ENCODE results near the gene SUSD6.
"Not testable (repeated sequence)": the region's sequence is repeated elsewhere in the genome, so short reads cannot be mapped to it uniquely, and the experiment has no call there.

Gene SUSD6

GRCh38 chr14:69625299-69626131 lies 14.1 kb downstream of the SUSD6 start:
- peak; percentile 70 for DNase-seq

DNA sequence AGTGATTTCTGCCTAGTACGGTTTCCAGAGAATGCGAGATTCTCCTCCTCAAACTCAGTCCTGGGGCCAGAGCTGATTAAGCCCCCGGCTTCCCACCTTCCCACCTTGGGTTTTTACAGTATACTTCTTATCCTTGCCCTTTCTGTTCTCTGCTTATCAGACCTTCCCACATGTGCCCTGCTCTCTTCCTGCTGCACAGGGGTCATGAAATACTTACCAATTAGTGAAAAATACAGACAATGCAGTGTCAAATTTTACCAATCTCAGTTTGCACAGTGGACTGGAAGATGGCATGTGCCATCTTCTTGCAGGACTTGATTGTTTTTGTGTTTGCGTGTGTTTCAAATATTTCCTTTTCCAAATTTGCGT lies 14.7 kb downstream of the SUSD6 start:
- DNase-seq = no peak

DNA sequence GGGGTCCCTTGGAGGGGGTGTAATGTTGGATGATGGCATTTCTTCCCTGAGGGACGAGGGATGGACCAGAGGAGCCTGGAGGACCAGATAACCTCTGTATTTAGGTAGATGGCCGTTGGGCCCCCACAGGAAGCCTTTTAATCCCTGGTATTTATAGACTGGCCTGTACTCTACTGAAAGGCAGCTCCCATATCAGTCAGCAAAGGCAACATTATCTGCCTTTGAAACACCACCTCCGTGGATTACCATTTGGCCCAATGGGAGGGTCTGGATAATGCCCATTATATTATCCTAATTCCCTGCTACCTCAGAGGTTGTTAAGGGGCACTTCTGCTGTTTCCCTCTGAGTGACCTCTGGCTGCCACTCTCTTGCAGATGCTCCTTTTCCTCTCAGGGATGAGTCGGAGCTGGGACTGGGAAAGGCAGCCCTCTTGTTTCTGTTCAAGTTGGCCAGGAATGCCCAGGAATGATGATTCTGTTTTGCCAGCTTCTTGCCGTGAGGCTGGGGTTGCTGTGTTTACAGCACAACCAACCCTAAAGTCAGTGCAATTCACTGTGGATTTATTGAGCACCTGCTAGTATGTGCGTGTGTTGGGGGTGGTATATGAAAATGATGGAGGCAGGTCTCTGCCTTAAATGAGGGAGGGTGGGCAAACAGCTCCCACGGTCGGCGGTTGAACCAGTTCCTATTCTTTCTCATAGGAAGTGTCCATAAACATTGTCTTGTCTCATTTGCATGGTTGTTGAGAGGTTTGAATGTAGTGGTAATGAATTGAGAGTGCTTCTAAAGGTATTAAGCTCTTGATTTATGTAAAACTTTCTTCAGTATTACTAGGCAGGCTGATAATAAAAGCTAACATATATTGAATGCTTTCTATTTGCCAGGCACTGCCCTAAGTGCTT lies 18.1 kb downstream of the SUSD6 start:
- DNase-seq = no peak

GRCh38 chr14:69630360-69630759 lies 19.0 kb downstream of the SUSD6 start:
- no peak for DNase-seq

DNA sequence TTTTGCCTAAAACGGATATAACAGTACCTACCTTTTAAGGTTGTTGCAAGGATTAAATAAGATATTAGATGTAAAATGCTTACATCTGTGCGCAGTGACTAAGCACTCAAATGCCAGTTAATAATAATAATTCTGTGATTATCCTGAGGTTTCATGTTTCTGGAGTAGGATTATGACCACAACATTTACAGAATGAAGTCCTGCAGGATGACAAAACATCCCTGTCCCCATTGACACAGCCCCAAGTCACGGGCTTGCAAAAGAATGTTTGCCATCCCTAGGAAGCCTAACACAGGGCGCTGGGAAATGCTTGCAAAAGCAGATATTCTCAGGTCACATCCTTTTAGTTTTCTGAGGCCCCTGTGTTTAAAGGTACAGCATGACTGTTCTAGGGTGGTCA lies 20.1 kb downstream of the SUSD6 start:
- no peak for DNase-seq

- DNase-seq = no peak
Observed at GRCh38 chr14:69632164-69632563, 20.8 kb downstream of the SUSD6 start.

DNA sequence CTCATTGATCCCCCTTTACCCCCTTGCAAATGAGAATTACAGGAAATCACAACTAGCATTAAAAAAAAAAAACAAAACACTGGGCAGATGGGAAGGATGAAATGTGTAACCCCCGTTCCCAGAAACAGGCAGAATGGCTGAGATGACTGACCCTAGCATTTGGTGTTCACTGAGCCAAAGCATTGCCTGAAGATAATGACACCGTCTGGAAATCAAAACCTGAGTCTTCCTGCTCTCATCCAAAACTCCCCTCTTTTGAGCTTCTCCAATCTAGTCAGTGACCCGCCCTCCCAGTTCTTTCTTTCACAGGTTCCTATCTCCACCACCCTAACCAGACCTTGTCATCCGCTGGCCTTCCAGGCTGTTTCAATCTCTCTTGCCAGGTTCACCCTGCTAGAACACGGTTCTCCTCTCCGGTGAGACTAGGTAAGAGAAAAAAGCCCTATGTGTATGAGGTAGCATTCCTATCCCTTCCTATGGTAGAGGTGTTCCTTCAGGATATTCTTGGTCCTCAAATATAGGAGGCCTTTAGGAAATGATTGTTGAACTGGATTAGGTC lies 21.3 kb downstream of the SUSD6 start:
- DNase-seq = no peak

DNA sequence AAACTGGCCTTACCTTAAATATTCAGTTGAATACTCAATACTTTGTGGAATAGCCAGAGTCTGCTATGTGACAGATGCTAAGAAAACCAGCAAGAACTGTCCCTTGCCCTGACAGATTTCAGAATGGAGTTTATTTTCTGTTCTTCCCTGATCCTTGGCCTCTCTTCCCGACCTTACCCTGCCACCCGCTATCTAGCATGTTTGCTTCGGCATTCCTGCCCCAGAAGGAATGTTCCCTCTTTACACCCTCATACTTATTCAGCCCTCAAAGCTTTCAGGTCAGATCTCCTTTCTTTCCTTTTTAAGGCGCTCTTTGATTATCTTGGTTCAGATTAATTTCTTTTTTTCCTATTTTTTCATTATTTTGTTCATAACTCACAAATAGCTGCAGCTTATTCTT lies 21.8 kb downstream of the SUSD6 start:
- DNase-seq = no peak

DNA sequence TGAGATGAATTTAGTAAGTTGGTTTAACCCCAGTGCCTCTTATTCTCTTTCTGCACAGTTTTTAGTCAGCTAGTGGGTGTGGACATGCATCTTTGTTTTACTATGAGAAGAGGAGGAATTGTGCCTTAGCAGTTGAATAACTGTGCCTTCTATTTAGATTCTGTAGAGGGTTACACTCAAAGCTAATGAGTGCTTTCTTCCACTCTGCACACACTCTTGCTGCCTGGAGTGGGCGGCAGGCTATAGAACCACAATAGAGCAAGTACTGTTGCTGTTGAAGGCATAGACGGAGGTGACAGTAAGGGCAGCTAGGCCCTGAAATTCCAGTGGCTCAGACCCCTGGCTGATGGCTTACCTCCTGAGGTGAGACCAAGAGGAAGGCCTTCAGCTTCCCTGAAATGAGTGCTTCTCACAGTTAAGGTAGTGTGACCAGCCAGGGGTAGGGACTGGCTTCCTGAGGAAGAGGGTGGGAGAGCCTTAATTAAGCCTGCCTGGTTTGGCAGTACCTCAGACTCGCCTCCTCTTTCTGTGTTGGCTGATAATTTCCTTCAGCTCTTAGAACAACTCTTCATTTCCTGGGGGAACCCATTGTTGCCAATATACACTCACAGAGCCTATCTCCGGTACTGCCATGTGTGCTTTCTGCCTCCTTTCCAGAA lies 24.7 kb downstream of the SUSD6 start:
- DNase-seq = no peak

GRCh38 chr14:69636718-69637480 lies 25.5 kb downstream of the SUSD6 start:
- no peak for DNase-seq

DNA sequence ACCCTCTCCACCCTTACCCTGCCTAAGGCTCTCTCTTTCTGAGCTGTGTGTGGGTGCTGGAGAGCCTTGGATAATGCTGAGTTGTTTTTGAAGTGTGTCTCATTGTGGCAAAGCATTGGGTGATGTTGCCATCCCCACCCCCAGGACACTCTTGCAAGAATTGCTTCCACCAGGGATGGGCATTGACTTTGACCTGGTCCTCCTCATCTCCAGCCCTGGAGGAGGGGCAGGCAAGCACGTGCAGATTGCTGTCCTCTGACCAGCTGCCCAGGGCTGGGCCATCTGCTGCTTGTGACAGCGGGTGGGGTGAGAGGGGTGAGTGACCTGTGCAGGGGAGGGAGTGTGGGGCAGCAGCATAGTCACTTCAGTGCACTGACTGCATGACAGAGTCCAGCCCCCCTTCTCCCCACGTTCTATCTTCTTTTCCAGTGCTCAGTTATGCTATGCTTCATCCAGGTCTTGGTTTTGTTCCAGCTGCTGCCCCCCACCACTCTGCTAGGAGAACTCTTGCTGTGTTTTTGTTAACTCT lies 26.2 kb downstream of the SUSD6 start:
- no peak for DNase-seq

- DNase-seq = no peak
Observed at GRCh38 chr14:69640931-69641330, 29.5 kb downstream of the SUSD6 start.

GRCh38 chr14:69642212-69642793 lies 30.9 kb downstream of the SUSD6 start:
- not testable (repeated sequence) for DNase-seq

DNA sequence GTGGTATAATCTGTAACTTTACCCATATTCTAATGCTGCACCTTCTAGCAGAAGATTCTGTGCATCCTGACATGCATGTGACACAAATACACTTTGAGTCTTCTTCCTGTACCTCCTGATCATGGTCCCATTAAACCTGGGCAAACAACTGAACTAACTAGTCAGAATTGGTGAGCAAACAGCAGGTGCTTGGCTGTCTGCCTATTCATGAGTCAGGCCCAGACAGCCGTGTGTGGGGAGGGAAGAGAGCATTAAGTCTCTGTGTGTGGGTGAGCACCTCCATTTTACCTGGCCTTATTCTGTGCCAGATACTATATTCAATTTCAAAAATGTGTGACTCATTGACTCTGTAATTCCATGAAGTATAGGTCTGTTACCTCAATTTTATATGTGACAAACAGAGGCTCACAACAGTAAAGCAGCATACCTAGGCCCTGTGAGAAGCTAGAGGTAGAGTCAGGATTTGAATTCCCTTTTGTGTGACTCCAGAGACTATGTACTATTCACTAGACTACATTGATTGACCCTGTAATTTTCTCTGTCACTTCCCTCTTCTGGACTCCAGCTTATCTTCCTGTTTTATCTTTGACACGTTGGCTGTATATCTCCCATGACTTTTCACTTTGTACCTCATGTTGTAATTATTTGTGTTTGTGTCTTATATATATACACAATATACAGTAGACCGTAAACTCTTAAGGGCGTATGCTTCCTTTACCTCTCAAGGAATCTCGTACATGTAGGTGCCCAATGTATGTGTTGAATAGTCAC lies 32.2 kb downstream of the SUSD6 start:
- peak; percentile 88 for DNase-seq

DNA sequence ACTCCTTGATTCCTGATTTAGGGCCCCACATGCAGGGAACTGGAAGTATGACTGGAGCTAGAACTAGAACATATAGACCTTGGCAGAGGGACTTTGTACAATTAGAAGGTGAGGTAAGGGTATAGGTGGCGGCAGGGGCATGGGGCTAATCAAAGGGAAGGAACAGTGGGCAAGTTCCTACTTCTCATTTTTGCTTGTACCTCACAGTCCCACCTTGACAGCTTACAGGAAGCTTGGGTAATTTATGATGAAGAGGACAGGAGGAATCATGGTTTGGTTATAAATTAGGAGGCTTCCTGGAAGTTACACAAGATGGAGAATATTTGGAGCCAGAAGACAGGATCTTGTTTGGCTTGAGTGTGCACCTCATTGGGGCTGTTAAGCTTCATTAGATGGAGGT lies 33.4 kb downstream of the SUSD6 start:
- DNase-seq = no peak

- DNase-seq = no peak
Observed at GRCh38 chr14:69647213-69647612, 35.8 kb downstream of the SUSD6 start.

DNA sequence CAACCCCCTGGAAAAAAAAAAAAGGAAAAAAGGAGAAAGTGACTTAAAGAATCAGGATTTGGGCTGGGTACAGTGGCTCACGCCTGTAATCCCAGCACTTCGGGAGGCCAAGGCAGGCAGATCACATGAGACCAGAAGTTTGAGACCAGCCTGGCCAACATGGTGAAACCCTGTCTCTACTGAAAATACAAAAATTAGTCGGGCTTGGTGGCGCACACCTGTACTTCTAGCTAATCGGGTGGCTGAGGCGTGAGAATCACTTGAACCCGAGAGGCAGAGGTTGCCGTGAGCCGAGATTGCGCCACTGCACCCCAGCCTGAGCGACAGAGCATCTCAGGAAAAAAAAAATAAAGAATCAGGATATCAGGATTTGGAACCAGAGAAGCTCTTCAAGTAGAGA lies 36.2 kb downstream of the SUSD6 start:
- DNase-seq = not testable (repeated sequence)

GRCh38 chr14:69648480-69649451 lies 37.4 kb downstream of the SUSD6 start:
- DNase-seq = no peak

DNA sequence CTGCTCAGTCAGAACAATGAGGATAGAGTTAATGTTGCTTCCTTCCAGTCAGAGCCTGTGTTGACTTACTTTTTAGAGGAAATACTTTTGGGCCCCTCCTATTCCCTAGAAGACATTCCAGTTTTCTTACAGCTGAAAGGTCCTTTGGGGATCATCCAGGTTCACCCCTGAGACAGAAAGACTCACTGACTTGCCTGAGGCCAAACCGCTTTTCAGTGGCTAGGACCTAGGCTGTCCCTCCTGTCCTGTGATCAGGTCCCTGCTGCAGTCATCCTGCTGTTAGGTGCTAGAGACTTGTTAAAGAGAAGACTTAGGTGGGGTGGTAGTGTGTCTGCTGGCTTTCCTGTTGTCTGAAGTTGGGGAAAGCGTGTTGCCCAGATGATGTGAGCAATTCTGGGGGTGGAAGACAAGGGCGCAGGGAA lies 39.6 kb downstream of the SUSD6 start:
- peak; percentile 35 for DNase-seq

DNA sequence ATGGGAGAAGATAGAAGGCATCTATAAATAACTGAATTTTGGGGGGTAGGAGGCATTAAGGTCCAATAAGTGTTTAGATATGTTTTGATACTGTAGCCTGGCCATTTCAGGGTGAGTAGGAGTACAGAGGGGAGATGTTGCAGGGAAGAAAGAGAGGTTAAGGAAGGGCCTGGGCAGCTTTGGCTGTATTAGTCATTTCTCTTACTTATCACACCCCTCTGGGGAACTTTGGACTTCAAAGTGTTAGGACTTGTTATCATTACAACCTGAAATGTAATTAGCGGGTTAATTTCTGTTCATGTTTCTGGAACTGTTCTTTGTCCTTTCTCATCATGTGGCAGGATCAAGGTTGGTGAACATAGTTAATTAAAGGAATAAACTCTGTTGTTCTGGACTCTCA lies 40.3 kb downstream of the SUSD6 start:
- DNase-seq = no peak
